HG03135 (cell line): Measurements from ENCODE around the gene PGM5.

ENCODE experiments used
- ATAC-seq: cut with Tn5 transposase; IDR thresholded peaks from one replicate; pipeline ENCODE4 v1.9.1; 2021; ENCODE audit warnings: mild to moderate bottlenecking, moderate library complexity; ENCODE audit not compliant: unreplicated experiment

Gene PGM5

DNA sequence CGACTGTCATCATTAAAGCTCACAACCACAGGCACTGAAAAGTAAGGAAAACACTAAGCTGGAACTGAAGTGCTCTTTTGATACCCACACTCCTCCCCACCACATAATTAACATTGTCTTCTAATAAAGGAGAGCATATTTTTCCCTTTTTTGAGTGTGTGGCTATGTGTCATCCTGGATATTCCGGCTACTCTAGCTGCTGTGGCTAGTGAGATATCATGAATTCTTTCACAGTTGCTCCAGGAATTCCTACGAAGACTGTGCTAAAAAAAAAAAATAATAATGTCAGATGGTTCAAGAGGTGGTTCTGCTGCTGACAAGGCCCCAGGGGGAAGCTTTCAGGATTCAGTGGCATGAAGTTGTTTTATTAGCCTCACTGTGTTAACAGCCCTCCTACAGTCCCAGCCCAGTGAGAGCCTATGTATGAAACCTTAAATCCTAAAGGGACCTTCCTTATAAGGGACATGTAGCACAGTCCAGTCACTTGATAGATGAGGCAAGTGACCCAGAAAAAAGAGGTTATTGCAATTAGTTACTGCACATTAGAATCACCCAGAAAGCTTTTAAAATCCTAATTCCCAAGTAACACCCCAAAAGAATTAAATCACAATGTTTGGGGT is 137.7 kb downstream of the PGM5 start:
- ATAC-seq, result no peak

DNA sequence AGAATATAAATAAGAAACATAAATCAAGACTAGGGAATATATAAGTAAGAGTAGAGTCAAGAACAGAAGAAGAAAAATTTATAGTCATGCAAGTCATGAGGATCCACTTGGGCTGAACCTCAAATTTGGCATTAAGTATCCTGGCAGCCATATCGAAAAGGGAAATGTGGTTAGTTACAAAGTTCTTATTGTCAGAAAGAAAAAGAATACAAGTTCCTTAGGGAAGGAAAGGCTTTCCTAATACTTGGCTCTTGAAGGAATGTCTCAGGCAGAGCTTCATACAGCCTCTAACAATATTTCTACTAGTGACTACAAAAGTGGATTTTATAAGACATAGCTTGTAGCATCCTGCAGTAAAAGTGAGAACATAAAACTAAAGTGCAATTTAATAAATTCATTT is 138.8 kb downstream of the PGM5 start:
- ATAC-seq, result no peak

DNA sequence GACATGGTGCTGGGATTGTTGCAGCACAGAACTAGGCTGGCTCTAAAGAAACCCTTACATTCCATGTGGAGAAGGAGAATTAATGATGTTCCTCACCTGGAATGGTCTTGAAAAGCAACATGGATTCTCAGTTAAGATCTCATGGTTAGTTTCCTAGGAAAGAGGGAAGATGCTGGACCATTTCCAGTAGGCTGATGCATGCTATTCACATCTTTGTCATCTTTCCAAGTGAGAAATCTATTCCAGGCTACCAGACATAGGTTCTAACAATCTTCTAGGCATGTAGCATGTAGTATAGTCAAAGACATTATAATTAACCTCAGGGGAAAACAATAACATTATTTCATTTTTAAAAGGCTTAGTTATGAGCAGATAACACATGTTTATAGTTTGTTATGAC is 139.9 kb downstream of the PGM5 start:
- ATAC-seq, result no peak

DNA sequence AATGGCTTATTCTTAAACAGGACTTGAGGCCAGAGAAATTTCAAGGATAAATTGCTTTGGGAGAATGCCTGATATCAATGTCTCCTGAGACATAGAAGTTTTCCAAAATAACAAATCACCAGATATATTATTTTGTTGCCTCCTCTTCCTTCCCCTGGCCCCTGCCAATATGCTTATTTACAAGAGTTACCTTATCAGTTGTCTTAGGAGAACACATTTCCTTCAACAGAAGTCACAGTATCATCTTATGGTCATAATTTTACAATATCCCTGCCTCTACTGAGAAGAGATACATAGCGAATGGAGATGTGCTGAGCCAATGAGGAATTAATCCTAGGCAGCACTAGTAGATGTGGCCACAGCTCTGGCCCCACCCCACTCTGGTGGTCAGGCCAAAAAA is 141.2 kb downstream of the PGM5 start:
- no peak for ATAC-seq

DNA sequence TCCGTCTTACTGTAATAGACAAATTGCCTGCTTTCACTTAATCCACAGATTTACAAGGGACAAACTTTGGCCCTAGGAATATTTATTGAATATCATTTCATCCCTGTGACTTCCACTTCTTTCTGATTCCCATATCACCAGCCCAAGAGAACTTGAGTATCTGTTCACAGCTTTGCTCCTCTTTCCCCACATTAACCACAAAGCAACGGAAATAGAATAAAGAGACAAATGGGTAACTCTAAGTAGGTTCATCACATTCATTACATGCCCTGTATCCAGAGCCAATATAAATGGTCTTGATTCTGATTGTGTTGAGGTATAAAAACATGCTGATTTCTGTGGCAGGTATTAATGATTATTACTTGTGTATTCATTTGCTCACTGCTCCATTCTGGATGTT is 142.4 kb downstream of the PGM5 start:
- no peak for ATAC-seq

DNA sequence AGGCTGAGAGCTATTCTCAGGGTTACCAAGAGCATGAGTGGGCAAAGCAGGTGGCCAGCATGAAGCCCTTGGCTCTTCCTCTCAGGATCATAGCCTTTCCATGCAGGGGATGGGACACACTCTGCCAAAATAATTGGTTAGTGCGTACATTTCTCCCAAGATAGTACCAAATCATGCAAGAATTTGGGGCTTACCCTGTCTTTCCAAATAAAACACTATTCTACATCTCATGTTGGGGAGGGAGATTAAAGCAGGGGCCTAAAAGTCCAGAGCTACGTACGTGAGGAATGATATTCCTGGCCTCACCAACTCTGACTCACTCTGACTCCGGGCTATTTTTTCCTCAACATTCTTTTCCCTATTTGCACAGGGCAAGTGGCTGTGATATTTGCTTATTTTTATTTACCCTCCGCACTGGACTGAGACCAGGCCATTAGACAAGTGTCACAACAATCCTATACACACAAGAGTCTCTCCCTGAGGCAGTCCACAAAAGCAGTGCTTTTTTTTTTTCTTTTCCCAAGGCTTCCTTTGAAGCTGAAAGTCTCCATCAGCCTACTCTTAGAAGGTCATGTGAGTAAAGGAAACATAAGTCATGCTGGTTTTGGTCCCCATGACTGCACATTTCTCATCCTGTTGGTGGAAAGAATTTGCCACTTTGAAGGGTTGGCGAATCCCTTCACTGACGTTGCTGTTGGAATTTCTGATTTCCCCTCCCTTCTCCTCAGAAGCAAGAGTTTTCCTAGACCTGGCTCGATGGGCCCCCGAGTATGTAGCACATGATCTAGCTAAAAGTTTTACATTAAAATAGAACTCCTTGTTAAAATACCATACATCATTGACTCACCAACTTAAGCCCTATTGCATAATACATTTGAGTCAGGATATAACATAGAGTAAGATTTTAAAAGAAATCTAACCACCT is 144.3 kb downstream of the PGM5 start:
- no peak for ATAC-seq

DNA sequence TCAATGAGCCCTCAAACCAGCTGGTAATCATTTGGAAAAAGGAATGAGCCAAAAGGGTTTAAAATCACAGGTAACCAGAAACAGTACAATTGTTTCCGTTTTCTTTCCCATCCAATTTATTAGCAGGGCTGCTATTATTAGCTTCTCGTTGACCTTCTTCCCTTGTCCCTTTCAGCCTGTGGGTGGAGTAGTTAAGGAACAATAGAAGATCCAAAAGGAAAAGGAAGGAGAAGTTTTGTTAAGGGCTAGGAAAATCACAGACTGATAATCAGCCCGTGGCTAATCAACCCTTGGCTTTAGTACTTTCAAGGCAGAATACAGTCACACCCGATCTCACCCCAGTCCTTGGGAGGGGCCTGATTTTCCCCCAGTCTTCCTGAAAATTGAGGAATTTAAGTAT is 145.9 kb downstream of the PGM5 start:
- ATAC-seq, result no peak

DNA sequence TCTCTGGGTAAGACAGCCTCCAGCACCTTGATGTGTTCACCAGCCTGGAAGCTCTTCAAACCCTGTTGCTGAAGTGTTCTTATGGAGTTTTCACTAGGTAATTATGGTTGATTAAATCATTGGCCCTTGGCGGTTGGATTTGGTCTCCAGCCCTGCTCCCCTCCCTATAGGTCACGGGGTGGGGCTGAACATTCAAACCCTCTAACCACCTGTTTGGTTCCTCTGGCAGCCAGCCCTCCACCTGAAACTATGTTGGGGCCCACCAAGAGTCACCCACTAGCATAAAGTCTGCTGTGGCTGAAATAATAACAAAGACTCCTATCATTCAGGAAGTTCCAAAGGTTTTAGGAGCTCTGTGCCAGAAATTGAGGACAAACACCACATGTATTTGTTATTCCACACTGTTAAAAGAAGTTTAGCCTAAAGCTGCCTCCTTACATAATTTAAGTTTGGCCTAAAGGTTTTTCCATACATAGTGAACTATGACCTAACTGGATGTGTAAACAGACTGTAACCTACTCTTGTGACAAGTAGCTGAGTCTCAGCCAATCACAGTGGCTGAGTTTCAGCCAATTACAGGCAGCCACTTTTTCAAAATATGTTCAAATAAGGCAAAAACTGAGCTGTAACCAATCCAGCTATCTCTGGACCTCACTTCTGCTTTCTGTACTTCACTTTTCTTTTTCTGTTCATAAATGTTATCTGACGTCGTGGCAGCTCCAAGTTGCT is 149.4 kb downstream of the PGM5 start:
- ATAC-seq, result peak; percentile 71

DNA sequence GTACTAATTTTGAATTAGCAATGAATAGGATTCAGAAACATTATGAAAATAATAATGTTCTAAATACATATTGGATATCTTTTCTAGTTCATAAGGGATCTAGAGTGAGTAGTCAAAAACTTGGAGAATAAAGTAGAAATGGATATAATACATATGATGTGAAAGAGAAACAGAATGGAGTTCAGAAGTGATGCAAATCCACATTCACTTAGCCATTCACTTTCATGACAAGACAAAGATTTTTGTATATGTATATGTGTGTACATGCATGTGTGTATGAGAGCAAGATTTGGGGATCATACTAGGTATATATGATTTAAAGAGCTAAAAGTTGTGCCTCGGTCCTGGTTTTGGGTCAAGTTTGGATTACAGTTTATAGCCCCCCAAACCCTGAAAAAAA is 150.1 kb downstream of the PGM5 start:
- ATAC-seq, result no peak

DNA sequence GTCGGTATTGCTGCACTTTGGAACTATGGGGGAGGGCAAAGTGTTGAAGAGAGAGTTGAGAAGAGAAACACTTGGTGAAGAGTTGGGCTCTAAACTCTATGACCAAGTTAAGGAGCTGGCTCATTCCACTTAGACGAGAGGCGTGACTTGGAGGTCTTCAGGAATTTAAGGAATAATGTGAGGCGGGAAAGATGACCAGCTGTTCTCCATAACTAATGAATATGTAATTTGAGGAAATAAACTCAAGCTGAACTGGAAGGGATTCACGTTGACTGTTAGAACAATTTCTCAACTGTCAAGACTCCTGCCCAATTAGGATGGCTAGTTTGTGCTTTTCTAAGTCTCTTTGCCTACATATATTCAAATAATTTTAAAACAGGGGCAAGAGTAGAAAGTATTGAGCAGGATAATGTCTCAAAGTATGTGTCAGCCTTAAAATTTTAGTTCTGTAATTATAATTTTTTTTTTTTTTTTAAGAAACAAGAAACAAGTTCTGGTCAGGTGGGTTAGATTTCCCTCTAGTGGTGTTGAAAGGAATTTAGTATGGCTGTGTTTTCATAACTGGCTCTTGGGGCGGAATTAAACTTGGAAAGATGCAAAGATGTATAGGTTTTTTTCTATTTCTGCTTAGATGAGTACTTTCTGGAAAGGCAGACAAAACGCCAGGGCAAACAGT is 150.9 kb downstream of the PGM5 start:
- no peak for ATAC-seq

DNA sequence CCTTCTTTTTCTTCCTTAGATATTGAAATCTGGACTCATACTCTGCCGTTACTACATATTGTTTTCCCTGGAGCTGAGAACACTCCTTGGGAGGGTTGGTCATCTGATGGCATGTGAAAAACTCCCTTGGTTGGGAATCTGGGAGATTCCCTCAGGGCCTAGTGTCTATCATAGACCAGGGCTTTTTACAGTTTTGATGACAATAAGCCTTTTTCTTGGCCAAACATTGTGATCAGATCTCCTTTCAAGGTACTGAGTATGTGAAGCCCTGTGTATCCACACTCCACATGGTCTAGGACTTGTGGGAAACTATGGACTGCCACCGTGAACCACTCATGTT is 151.4 kb downstream of the PGM5 start:
- ATAC-seq, result no peak

DNA sequence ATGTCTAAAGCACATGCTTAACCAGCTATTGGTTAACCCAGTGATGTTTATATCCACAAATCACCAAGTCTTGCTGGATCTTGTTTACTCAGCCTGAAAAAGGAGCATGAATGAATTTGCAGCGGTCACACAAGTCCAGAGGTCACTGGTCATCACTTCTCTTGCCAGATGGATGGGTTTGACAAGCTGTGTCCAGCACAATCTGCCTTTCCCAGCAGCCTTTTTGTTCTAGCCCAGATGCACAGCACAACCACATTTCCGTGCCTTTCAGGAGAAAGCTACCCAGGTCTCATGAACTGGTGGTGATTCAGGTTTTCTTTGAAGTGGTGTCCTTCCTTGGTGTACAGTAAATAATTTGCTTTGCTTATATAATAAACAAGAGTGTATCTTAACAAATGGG is 152.1 kb downstream of the PGM5 start:
- no peak for ATAC-seq

DNA sequence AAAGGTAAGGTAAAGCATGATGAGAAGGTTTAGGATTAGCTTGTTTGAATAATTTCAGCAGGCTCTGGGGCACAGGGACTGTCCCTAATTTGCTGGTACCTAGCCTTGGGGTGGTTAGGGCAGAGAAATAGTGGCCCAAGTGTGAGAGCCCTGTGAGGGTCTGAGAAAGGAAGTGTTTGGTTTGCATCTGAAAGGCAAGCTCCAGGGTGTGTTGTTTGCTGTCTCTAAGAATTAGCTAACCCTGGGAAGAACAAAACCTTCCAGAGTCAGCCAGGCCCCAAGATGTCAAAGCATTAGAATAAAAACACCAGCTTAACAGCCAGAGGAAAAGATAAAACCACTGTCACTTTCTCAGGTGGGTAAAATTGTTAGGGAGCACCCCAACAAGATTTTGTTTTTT is 153.3 kb downstream of the PGM5 start:
- no peak for ATAC-seq

DNA sequence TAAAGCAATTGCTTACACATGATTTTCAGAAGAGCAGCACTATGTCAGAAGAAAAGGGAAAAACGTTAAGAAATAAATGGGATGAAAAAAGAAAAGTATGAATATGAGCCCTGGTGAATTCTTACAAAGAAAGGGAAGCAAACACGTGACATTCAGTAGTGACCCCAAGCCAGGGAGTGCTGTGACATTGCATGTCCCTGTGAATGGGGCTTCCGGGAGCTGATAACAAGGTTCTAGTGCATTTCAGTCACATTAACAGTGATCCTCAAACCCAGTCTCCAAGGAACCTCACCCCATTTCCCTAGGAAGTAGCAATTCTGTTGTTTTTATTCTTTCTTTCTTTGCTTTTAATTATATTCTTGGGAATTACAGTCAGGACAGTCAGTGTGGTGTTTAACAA is 157.0 kb downstream of the PGM5 start:
- no peak for ATAC-seq

DNA sequence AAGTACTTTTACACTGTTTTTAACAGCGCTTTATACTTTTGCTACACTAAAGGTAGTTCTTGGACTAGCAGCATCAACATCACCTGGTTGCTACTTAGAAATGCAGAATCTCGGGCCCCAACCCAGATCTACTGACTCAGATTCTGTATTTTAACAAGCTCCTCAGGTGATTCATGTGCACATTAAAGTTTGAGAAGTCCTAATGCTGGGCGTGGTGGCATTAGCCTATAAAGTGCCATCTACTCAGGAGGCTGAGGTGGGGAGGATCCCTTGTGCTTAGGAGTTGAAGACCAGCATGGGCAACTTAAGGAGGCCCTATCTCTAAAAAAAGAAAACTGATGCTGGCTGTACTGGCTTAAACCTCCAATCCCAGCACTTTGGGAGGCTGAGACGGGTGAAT is 157.6 kb downstream of the PGM5 start:
- no peak for ATAC-seq

DNA sequence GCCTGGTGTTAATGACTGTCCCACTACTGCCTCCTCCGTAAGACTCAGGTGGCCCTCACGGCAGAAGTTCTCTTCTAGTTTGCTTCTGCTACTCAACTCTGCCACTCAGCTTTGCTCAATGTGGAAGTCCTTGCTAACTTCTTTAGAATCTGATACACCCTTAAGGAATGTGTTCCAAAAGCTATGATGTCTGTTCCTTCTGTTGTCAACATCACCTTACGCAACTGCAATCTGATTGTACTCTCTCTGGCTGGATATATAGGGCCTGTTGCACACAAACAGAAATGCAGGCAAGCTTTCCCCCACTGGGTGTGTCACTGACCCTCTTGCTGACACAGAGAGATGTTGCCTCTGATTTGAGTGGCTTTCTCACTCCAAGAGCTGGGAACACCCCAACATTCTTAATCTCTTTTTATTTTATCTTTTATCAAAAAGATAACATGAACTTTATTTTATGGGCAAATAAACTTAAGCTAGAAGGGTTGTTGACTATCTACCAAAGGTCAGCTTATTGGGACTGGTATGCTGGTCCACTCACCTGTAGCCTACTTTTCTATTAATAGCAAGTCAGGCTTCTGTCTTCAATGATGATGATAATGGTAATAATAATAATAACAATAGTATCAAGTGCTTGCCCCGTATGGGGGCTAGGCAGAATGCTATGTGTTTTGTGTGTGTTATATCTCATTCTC is 159.1 kb downstream of the PGM5 start:
- no peak for ATAC-seq

DNA sequence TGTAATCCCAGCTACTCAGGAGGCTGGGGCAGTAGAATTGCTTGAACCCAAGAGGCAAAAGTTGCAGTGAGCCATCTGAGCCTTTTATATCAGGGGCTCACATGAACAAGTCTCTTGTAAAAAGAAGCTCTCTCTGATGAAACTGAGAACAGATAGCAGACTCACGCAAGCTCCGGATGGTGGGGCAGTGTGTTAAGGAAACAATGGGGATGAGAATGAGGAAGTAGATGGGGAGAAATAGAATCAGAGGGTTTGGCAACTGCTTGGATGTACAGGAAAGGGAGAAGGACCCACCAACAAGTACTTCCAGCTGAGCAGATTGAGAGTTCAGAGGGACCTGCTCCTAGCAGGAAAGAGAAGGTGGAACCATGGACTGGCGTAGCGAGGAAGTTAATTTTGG is 165.7 kb downstream of the PGM5 start:
- no peak for ATAC-seq

DNA sequence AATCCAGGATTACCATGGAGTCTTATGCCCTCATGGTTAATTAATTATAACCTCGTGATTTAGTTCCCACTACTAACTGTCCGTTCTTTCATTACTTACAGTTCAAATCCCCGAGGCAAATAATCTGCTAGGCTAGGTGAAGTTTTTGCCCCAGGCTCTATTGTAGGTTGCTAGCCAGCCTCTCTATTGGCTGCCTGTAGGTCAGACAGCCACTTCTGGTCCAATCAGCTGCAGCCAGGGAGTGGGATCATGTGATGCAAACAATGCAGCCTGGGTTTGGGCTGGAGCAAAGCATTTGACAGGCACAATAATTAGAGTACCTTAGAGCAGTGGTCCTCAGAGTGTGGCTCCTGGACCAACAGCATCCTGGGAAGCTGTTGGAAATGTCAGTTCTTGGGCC is 166.5 kb downstream of the PGM5 start:
- ATAC-seq, result no peak

DNA sequence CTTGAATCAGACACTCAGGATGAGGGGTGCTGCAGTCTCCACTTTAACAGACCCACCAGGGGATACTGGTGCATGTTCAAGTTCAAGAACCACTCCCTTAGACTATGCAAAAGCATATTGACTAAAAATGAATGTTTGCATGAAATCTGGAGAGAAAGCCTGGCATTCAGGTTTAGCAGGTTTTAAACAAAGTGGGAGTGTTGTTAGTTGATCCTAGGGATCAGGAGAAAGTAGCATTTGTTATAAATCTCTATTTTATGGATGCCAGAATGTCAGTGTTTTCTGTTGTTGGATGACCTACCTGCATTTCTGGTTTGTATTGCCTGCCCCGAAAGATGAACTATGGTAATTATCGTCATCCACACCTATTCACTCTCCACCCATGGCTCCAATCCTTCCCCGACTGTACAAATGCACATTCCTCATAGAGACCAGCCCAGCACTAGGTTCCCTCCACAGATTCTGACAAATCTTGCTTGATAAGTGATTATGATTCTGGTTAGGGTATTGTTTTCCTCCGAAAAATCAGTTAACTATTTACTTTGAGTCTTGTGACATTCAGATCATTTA is 167.0 kb downstream of the PGM5 start:
- ATAC-seq, result no peak

DNA sequence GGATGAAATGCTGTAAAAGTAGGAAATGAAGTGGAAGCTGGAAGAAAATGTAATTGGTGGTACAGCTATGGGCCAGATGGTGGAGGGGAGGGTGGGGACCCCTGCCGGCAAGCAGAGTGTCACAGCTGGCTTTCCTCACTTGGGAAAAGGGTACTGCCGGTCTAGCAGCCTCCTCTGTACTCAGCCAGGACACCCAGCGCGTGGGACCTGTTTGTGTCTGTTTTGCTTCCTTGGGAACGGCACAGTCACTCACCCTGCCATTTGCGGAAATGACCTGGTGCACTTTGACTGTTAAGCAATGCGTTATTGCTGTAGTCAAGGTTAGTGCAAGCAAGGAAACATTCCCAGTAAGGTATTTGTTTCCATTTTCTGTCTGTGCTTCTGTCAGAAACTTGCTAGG is 174.2 kb downstream of the PGM5 start:
- ATAC-seq, result no peak

DNA sequence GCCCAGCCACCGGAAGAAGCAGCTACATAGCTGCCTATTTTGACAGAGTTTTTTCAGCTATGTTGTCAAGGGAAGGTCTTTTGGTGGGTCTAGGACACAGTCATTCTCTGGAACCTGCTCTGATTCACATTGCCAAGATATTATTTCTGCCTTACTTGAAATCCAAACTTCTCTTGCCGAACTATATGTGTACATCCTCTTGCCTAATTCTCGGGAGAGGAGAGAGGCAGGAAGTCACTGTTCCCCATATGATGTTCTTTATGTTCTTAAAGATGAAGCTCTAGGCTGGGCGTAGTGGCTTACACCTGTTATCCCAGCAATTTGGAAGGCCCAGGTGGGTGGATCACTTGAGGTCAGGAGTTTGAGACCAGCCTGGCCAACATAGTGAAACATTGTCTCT is 175.7 kb downstream of the PGM5 start:
- no peak for ATAC-seq
